ENCODE results near the gene SUSD2.

- TF ChIP-seq ZBTB5 (IDR thresholded peaks at IDR 0.05) (no peak), CHD1 (IDR thresholded peaks at IDR 0.05; ENCODE audit: low read length) (no peak), HDAC1 (IDR thresholded peaks at IDR 0.05) (no peak), TBP (optimal IDR thresholded peaks at IDR 0.05; ENCODE audit: low read depth, low read length) (no peak), MTA3 (IDR thresholded peaks at IDR 0.05; ENCODE audit: borderline replicate concordance) (no peak), ZNF146 (CRISPR knock-in tag; IDR thresholded peaks at IDR 0.05; ENCODE audit: unreplicated experiment) (no peak), POU5F1 (IDR thresholded peaks at IDR 0.05; ENCODE audit: borderline replicate concordance, low read depth, low read length, partially characterized antibody) (no peak), POLR2A (conservative IDR thresholded peaks at IDR 0.05) (no peak), MEF2D (tag; conservative IDR thresholded peaks at IDR 0.05; ENCODE audit: low read depth) (no peak), ZNF121 (CRISPR knock-in tag; conservative IDR thresholded peaks at IDR 0.05) (no peak), CTCF (IDR thresholded peaks at IDR 0.05 in 2 of 3, conservative IDR thresholded peaks at IDR 0.05 in 1 of 3; ENCODE audit: insufficient read depth in 2 of 3, low read depth in 1 of 3, low read length in 3 of 3) (no peak), HLTF (IDR thresholded peaks at IDR 0.05) (no peak), POLR2AphosphoS5 (IDR thresholded peaks at IDR 0.05; ENCODE audit: control insufficient read depth, insufficient read depth, low read depth, low read length) (no peak), CBX1 (IDR thresholded peaks at IDR 0.05; ENCODE audit: low read depth) (no peak)
Observed at GRCh38 chr22:24144778-24145085, 36.6 kb upstream of the SUSD2 start.
